Gastrocnemius medialis (tissue), 4 donors: ENCODE data around the gene BYSL. TPM values are rescaled to one million over a fixed set of nuclear protein-coding genes. Genes with fewer than 3 reads are reported as not detected.

Experiments
- ATAC-seq, 2 donors: fragments of 150-250 bp; one replicate each; pipeline ENCODE4 v1.9.1; 2016
- DNase-seq, 2 donors: peaks; one replicate each; pipeline ENCODE4 v3.0.0-alpha.2; 2019
- H3K27ac ChIP-seq, 4 donors: fragments of 200-600 bp; sonication (generic); 1 replicate in 1 of 4; 2 replicates in 3 of 4; pipeline ENCODE4 v1.5.1; 2016 to 2018; ENCODE audit warnings: mild to moderate bottlenecking in 2 of 4, moderate library complexity in 1 of 4
- H3K27me3 ChIP-seq, 3 donors: fragments of 200-600 bp; sonication (generic) in 2 of 3; 1 replicate in 1 of 3; 2 replicates in 2 of 3; pipeline versions ENCODE4 v1.5.1 to v1.6.0; 2016 to 2019; ENCODE audit warnings: mild to moderate bottlenecking in 1 of 3, moderate library complexity in 1 of 3
- H3K36me3 ChIP-seq, 2 donors: fragments of 200-600 bp; sonication (generic) in 1 of 2; one replicate each; pipeline ENCODE4 v1.5.1; 2017 to 2018
- H3K4me1 ChIP-seq, 2 donors: fragments of 200-600 bp; sonication (generic) in 1 of 2; one replicate each; pipeline ENCODE4 v1.5.1; 2016 to 2017; ENCODE audit warnings: mild to moderate bottlenecking in 2 of 2
- H3K4me3 ChIP-seq, 4 donors: fragments of 200-600 bp; sonication (generic) in 3 of 4; 1 replicate in 1 of 4; 2 replicates in 3 of 4; pipeline ENCODE4 v1.5.1; 2016 to 2019; ENCODE audit warnings: mild to moderate bottlenecking in 2 of 4
- H3K9me3 ChIP-seq, 3 donors: fragments of 200-600 bp; sonication (generic) in 2 of 3; 1 replicate in 1 of 3; 2 replicates in 2 of 3; pipeline ENCODE4 v1.5.1; 2016 to 2019
- POLR2A ChIP-seq, 2 donors: fragments of 450-650 bp; IDR thresholded peaks; one replicate each; pipeline ENCODE4 v1.6.1; 2017; ENCODE audit warnings: antibody characterized with exemption in 2 of 2, mild to moderate bottlenecking in 2 of 2, moderate library complexity in 2 of 2
- in situ Hi-C, 4 donors: fragments of 200-750 bp; cut with MboI; loops; one replicate each; pipeline versions ENCODE4 v1.15.0 to v1.8.0; 2017; ENCODE audit warnings: low sequenced_read_pairs in 4 of 4
- intact Hi-C: fragments of 100-400 bp; cut with DNase I; formaldehyde crosslinking; loops from one replicate; pipeline ENCODE4 v1.15.1; 2023; ENCODE audit warnings: low total_unique reads
- total RNA-seq, 4 donors: library from RNA; depleted of rRNA; stranded (reverse); fragments of >200 nt; gene quantifications; one replicate each; pipeline versions ENCODE4 v1.1.0 to v1.2.3, GENCODE V29; 2016
- TF ChIP-seq, protein P1 (sequence below), 5 experiments: fragments of 450-650 bp in 3 of 5; fragments of 200-600 bp in 2 of 5; sonication (generic) in 2 of 5; IDR thresholded peaks in 4 of 5; conservative IDR thresholded peaks in 1 of 5; 1 replicate in 4 of 5; 2 replicates in 1 of 5; pipeline ENCODE4 v1.5.1; 2016 to 2019; ENCODE audit warnings: antibody characterized with exemption in 5 of 5, mild to moderate bottlenecking in 3 of 5, moderate library complexity in 3 of 5

BYSL gene
- total RNA-seq, 4 donors from 2014 or later = 8.0 to 16.6 (median 12.9) TPM

DNA sequence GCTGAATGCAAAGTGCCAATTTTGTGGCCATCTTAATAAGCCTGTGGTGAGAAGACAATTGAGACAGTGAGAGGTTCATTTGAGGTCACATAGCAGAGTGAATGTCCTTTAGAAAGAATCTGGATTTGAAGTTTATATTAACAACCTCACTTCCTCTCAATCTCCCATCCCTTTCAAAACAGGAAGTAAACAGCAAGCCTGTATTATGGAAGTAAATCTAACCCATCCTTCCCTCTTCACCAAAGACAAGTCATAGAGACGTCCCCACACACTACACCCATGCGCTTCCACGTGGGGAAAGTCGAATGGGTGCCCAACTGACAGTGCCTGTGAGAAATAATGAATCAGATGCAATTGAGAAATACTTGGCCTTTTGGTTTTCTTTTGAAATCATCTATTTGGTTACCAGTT is 49.1 kb downstream of the BYSL start:
- in situ Hi-C loops (no loop called here), intact Hi-C loops (no loop called here)
- DNase-seq = peak in 1 of 2 donors; percentile 15
- no peaks in the 10 kb centered on the region for H3K9me3 ChIP-seq
- no peak overlapping the region for H3K4me3 ChIP-seq
- TF ChIP-seq, protein P1, sequence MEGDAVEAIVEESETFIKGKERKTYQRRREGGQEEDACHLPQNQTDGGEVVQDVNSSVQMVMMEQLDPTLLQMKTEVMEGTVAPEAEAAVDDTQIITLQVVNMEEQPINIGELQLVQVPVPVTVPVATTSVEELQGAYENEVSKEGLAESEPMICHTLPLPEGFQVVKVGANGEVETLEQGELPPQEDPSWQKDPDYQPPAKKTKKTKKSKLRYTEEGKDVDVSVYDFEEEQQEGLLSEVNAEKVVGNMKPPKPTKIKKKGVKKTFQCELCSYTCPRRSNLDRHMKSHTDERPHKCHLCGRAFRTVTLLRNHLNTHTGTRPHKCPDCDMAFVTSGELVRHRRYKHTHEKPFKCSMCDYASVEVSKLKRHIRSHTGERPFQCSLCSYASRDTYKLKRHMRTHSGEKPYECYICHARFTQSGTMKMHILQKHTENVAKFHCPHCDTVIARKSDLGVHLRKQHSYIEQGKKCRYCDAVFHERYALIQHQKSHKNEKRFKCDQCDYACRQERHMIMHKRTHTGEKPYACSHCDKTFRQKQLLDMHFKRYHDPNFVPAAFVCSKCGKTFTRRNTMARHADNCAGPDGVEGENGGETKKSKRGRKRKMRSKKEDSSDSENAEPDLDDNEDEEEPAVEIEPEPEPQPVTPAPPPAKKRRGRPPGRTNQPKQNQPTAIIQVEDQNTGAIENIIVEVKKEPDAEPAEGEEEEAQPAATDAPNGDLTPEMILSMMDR (IDR thresholded peaks at IDR 0.05 in 4 of 5, conservative IDR thresholded peaks at IDR 0.05 in 1 of 5) = no peak
- TF ChIP-seq POLR2A (IDR thresholded peaks at IDR 0.05) = no peak
- no peak overlapping the region for H3K27ac ChIP-seq
- H3K4me1 ChIP-seq = peaks cover 0 to 3% of the 10 kb centered on the region in 2 donors
- no peaks in the 10 kb centered on the region for H3K36me3 ChIP-seq
- ATAC-seq = no peak
- H3K27me3 ChIP-seq = no peaks in the 10 kb centered on the region

DNA sequence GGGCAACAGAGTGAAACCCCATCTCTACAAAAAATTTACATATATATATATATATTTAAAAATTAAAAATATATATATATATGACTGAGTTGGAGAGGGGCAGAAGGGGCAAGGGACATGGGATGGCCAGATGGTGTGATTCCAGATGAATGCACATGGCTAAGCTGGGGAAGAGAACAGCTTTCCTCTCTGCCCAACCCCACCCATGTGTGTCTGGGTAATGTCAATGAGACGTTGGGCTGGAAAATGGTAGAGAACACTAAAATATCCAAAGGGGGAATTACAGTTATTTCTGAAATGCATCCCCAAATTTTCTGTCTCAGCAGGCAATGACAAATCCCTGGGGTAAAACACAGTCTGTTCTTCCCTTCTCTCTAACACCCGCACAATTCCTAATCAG is 51.5 kb downstream of the BYSL start:
- intact Hi-C loops = no loop called here
- ATAC-seq (no peak), DNase-seq (no peak)
- H3K4me3 ChIP-seq = no peak overlapping the region
- no peak overlapping the region for H3K27ac ChIP-seq
- in situ Hi-C loops = no loop called here
- H3K27me3 ChIP-seq = no peaks in the 10 kb centered on the region
- H3K36me3 ChIP-seq = no peaks in the 10 kb centered on the region
- H3K9me3 ChIP-seq = no peaks in the 10 kb centered on the region
- TF ChIP-seq, protein P1 (IDR thresholded peaks at IDR 0.05 in 4 of 5, conservative IDR thresholded peaks at IDR 0.05 in 1 of 5) = no peak
- TF ChIP-seq POLR2A (IDR thresholded peaks at IDR 0.05) = no peak
- peaks cover 0 to 3% of the 10 kb centered on the region in 2 donors for H3K4me1 ChIP-seq

DNA sequence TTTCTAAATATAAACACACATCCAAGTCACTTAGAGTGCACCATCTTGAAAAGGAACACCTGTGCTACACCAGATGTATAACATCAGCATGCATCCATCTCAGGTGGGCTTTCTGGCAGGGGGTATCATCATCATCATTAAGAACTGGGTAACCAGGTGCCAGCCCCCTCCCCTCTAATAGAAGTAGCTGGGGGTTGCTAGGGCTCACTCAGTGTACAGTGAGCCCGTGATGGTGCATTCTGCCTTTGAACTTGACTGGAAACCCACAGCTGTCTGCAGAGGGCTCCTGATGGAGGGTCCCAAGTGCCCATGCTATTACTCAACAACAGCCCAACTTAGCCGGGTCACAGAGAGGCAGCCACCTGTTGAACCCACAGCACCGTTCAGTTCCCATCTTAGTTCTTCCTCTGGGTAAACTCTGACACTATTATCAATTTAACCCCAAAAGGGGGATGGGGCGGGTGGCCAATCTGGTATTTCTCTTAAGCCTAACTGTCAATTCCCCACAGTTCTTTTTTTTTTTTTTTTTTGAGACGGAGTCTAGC is 53.1 kb downstream of the BYSL start:
- Histone ChIP-seq H3K27me3 (no peaks in the 10 kb centered on the region), H3K4me3 (no peak overlapping the region), H3K27ac (no peak overlapping the region), H3K4me1 (peaks cover 0 to 3% of the 10 kb centered on the region in 2 donors), H3K36me3 (no peaks in the 10 kb centered on the region), H3K9me3 (no peaks in the 10 kb centered on the region)
- no peak for TF ChIP-seq POLR2A (IDR thresholded peaks at IDR 0.05)
- TF ChIP-seq, protein P1 (IDR thresholded peaks at IDR 0.05 in 4 of 5, conservative IDR thresholded peaks at IDR 0.05 in 1 of 5) = no peak
- ATAC-seq (no peak), DNase-seq (no peak)
- intact Hi-C loops (no loop called here), in situ Hi-C loops (no loop called here)

DNA sequence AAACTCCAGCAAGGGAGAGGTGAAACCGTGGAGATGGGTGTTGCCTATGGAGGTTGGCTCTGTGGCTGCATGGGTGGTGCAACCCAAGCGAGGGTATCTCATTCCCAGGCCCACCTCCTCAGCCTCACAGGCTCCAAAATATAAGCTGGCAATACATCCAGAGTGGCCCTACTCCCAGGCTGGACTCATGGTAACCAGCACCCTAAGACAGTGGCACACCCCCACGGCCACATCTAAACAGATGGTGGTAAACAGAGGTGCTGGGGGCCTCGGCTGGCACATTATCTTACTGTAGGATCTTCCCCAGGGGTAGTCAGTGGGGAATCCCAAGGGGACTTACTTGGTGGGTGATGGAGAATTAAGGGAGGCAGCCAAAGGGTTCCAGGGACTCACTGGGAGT is 54.0 kb downstream of the BYSL start:
- H3K27me3 ChIP-seq = no peaks in the 10 kb centered on the region
- ATAC-seq = no peak
- intact Hi-C loops = no loop called here

DNA sequence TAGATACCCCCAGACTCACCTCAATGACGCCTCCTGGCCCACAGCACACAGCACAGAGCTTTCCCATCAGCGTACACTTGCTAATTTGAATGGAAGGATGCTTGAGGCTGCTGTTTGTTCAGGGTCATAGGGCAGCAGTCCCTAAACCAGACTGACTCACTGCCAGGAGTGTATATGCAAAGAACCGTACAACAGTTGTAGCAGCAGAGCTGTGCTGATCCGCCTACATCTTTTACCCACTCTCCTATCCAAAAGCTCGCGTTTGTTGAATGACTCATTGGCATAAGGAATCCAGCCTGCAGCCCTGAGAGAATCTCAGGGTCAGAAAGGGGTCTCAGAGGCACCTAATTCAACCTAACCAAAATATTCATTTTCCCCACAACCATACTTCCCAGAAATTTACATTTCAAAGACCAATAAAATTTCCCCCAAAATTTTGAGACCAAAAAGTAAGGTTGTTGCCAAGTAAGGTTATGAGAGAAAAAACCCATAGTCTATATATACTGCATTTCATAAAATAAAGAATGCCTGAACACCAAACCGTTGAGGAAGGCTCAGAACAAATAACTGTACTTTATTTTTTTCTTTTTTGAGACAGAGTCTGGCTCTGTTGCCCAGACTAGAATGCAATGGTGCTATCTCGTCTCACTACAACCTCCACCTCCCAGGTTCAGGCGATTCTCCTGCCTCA is 55.6 kb downstream of the BYSL start:
- DNase-seq = no peak
- intact Hi-C loops (no loop called here), in situ Hi-C loops (no loop called here)
- ATAC-seq = no peak
- Histone ChIP-seq H3K4me1 (no peaks in the 10 kb centered on the region), H3K4me3 (no peak overlapping the region), H3K36me3 (no peaks in the 10 kb centered on the region), H3K27ac (no peak overlapping the region), H3K27me3 (no peaks in the 10 kb centered on the region), H3K9me3 (no peaks in the 10 kb centered on the region)
- TF ChIP-seq, protein P1 (IDR thresholded peaks at IDR 0.05 in 4 of 5, conservative IDR thresholded peaks at IDR 0.05 in 1 of 5) = no peak

More for the DNA sequence above, 54.0 kb downstream of the BYSL start:
- H3K4me1 ChIP-seq = peaks cover 0 to 3% of the 10 kb centered on the region in 2 donors
- H3K27ac ChIP-seq = no peak overlapping the region
- no peak for TF ChIP-seq POLR2A (IDR thresholded peaks at IDR 0.05)
- H3K36me3 ChIP-seq = no peaks in the 10 kb centered on the region
- in situ Hi-C loops = no loop called here
- DNase-seq = no peak
- H3K9me3 ChIP-seq = no peaks in the 10 kb centered on the region
- no peak overlapping the region for H3K4me3 ChIP-seq

Other genes starting within 250 kb of the BYSL start
- gene TFEB, start 185.9 kb upstream of the BYSL start, total RNA-seq = 100 to 1,000 TPM in 2 of 4 donors, 10 to 100 TPM in 2; 82.8 to 121 (median 93.3) TPM
- gene PGC, start 174.1 kb upstream of the BYSL start, total RNA-seq = not detected
- gene FRS3, start 141.6 kb upstream of the BYSL start, total RNA-seq = 1 to 10 TPM; 2.9 to 6.9 (median 5.5) TPM
- 1 to 10 TPM in 3 of 4 donors, under 1 TPM in 1; 0.59 to 6.2 (median 1.8) TPM for gene PRICKLE4, start 140.7 kb upstream of the BYSL start, total RNA-seq
- 100 to 1,000 TPM; 152 to 186 (median 166) TPM for gene TOMM6, start 133.8 kb upstream of the BYSL start, total RNA-seq
- 1 to 10 TPM in 2 of 4 donors, under 1 TPM in 2; 0.27 to 2.8 (median 1.1) TPM for gene USP49, start 26.1 kb upstream of the BYSL start, total RNA-seq
- gene MED20, start 360 bp upstream of the BYSL start, total RNA-seq = 10 to 100 TPM; 11.5 to 16.5 (median 12.1) TPM
- gene CCND3, start 20.3 kb downstream of the BYSL start, total RNA-seq = 10 to 100 TPM; 28.9 to 48.7 (median 44.7) TPM
- 10 to 100 TPM; 16.3 to 49.2 (median 35.6) TPM for gene TAF8, start 129.0 kb downstream of the BYSL start, total RNA-seq
- under 1 TPM in 2 of 4 donors, not detected in 2; 0.05 to 0.16 TPM for gene C6orf132, start 221.1 kb downstream of the BYSL start, total RNA-seq